Uterus (tissue), 4 donors: ENCODE data around the gene SPZ1. TPM values are rescaled to one million over a fixed set of nuclear protein-coding genes. Genes with fewer than 3 reads are reported as not detected.
"Not testable (repeated sequence)": the region's sequence is repeated elsewhere in the genome, so short reads cannot be mapped to it uniquely, and the experiment has no call there.

Experiments
- DNase-seq, 2 donors: peaks; one replicate each; pipeline ENCODE4 v3.0.0-alpha.2; 2019 to 2020
- H3K27ac ChIP-seq, 2 donors: fragments of 200-600 bp; sonication (generic); 1 replicate in 1 of 2; 2 replicates in 1 of 2; pipeline ENCODE4 v1.5.1; 2016 to 2018
- H3K27me3 ChIP-seq, 2 donors: fragments of 200-600 bp; sonication (generic); one replicate each; pipeline ENCODE4 v1.5.1; 2018 to 2019; ENCODE audit warnings: control low read depth in 1 of 2
- H3K36me3 ChIP-seq, 2 donors: fragments of 200-600 bp; sonication (generic); one replicate each; pipeline ENCODE4 v1.5.1; 2019; ENCODE audit warnings: control low read depth in 1 of 2
- H3K4me1 ChIP-seq, 2 donors: fragments of 200-600 bp; sonication (generic); one replicate each; pipeline ENCODE4 v1.5.1; 2018 to 2019; ENCODE audit warnings: control low read depth in 1 of 2
- H3K4me3 ChIP-seq, 2 donors: fragments of 200-600 bp; sonication (generic); 1 replicate in 1 of 2; 2 replicates in 1 of 2; pipeline ENCODE4 v1.5.1; 2018 to 2019; ENCODE audit warnings: mild to moderate bottlenecking in 1 of 2
- H3K9me3 ChIP-seq, 2 donors: fragments of 200-600 bp; sonication (generic); one replicate each; pipeline ENCODE4 v1.5.1; 2019; ENCODE audit warnings: control low read depth in 1 of 2
- CTCF ChIP-seq, 4 experiments: fragments of 200-600 bp in 2 of 4; fragments of 450-650 bp in 2 of 4; sonication (generic) in 2 of 4; IDR thresholded peaks; one replicate each; pipeline ENCODE4 v1.5.1; 2016 to 2019; ENCODE audit warnings: antibody characterized with exemption in 4 of 4, mild to moderate bottlenecking in 2 of 4, moderate library complexity in 1 of 4
- POLR2A ChIP-seq, 2 donors: fragments of 450-650 bp; IDR thresholded peaks; one replicate each; pipeline ENCODE4 v1.6.1; 2016; ENCODE audit warnings: antibody characterized with exemption in 2 of 2, mild to moderate bottlenecking in 1 of 2, moderate library complexity in 1 of 2
- intact Hi-C: fragments of 100-400 bp; cut with DNase I; formaldehyde crosslinking; loops from one replicate; pipeline ENCODE4 v1.15.1; 2023; ENCODE audit warnings: low total_unique reads
- total RNA-seq, 4 donors: library from RNA; depleted of rRNA in 3 of 4; stranded (reverse); fragments of >200 nt in 3 of 4; gene quantifications; one replicate each; pipeline versions ENCODE4 v1.1.0 to v1.2.4, GENCODE V29; 2014 to 2023
- donor health status: DM: yes; HTN: yes; CAD: no.

The SPZ1 gene
- total RNA-seq, 4 donors from 2014 or later: not detected

- Histone ChIP-seq H3K27ac (peak overlapping the region in 1 of 2 donors; percentile 21), H3K4me3 (no peak overlapping the region), H3K36me3 (no peaks in the 10 kb centered on the region), H3K27me3 (no peaks in the 10 kb centered on the region), H3K9me3 (no peaks in the 10 kb centered on the region), H3K4me1 (no peaks in the 10 kb centered on the region)
- TF ChIP-seq POLR2A (IDR thresholded peaks at IDR 0.05) (no peak), CTCF (IDR thresholded peaks at IDR 0.05) (no peak)
- peak in 1 of 2 donors; percentile 44 for DNase-seq
- intact Hi-C loops: no loop called here
These were observed 23.3 kb downstream of the SPZ1 start for GRCh38 chr5:80343067-80343466.

- DNase-seq: no peak
- no peak overlapping the region for H3K27ac ChIP-seq
- TF ChIP-seq CTCF (IDR thresholded peaks at IDR 0.05): no peak
- TF ChIP-seq POLR2A (IDR thresholded peaks at IDR 0.05): no peak
- H3K9me3 ChIP-seq: no peaks in the 10 kb centered on the region
- intact Hi-C loops: no loop called here
- no peaks in the 10 kb centered on the region for H3K4me1 ChIP-seq
- H3K27me3 ChIP-seq: no peaks in the 10 kb centered on the region
- H3K4me3 ChIP-seq: no peak overlapping the region
- no peaks in the 10 kb centered on the region for H3K36me3 ChIP-seq
These were observed 26.3 kb downstream of the SPZ1 start for GRCh38 chr5:80346055-80346454.

GRCh38 chr5:80348171-80348570 is 28.4 kb downstream of the SPZ1 start:
- no peaks in the 10 kb centered on the region for H3K4me1 ChIP-seq
- no peaks in the 10 kb centered on the region for H3K36me3 ChIP-seq
- intact Hi-C loops: no loop called here
- H3K27ac ChIP-seq: no peak overlapping the region
- TF ChIP-seq CTCF (IDR thresholded peaks at IDR 0.05) (no peak), POLR2A (IDR thresholded peaks at IDR 0.05) (no peak)
- H3K9me3 ChIP-seq: no peaks in the 10 kb centered on the region
- no peaks in the 10 kb centered on the region for H3K27me3 ChIP-seq
- no peak for DNase-seq
- no peak overlapping the region for H3K4me3 ChIP-seq

GRCh38 chr5:80351019-80351418 is 31.2 kb downstream of the SPZ1 start:
- H3K36me3 ChIP-seq, H3K4me1 ChIP-seq, H3K9me3 ChIP-seq, H3K27me3 ChIP-seq, DNase-seq, intact Hi-C loops, H3K27ac ChIP-seq, H3K4me3 ChIP-seq: not testable (repeated sequence)

GRCh38 chr5:80355686-80356085 is 35.9 kb downstream of the SPZ1 start:
- Histone ChIP-seq H3K36me3 (no peaks in the 10 kb centered on the region), H3K4me1 (no peaks in the 10 kb centered on the region), H3K27me3 (no peaks in the 10 kb centered on the region), H3K27ac (no peak overlapping the region), H3K4me3 (no peak overlapping the region), H3K9me3 (no peaks in the 10 kb centered on the region)
- TF ChIP-seq CTCF (IDR thresholded peaks at IDR 0.05) (no peak), POLR2A (IDR thresholded peaks at IDR 0.05) (no peak)
- no peak for DNase-seq
- intact Hi-C loops: no loop called here

GRCh38 chr5:80357671-80358070 is 37.9 kb downstream of the SPZ1 start:
- intact Hi-C loops: no loop called here
- H3K4me1 ChIP-seq: no peaks in the 10 kb centered on the region
- H3K9me3 ChIP-seq: no peaks in the 10 kb centered on the region
- no peaks in the 10 kb centered on the region for H3K36me3 ChIP-seq
- H3K4me3 ChIP-seq: no peak overlapping the region
- TF ChIP-seq CTCF (IDR thresholded peaks at IDR 0.05) (no peak), POLR2A (IDR thresholded peaks at IDR 0.05) (no peak)
- no peak for DNase-seq
- H3K27ac ChIP-seq: no peak overlapping the region
- H3K27me3 ChIP-seq: no peaks in the 10 kb centered on the region
